Panc1 (cell line): ENCODE results near the gene UROS. TPM values are rescaled to one million over a fixed set of nuclear protein-coding genes. Genes with fewer than 3 reads are reported as not detected.

Source experiments
- ATAC-seq: fragments of 200-7000 bp; cut with Tn5 transposase; 2 replicates; pipeline ENCODE4 v1.9.1; 2020; ENCODE audit warnings: mild to moderate bottlenecking, moderate library complexity
- BruUV-seq: library from RNA; stranded (reverse); fragments of 400-500 nt; replicated peaks from 2 replicates; lab custom pipeline; 2021; lab: Mats Ljungman, UMichigan
- CTCF ChIA-PET: fragments of 300-600 bp; sonication (Branson Sonifier 250); formaldehyde crosslinking; loops from one replicate; lab custom pipeline; 2022; ENCODE audit warnings: antibody characterized with exemption; lab: Charles Lee
- POLR2A ChIA-PET: fragments of 300-600 bp; sonication (Branson Sonifier 250); formaldehyde crosslinking; loops from one replicate; lab custom pipeline; 2022; ENCODE audit warnings: antibody characterized with exemption; lab: Charles Lee
- DNase-seq: peaks from one replicate; pipeline ENCODE4 v3.0.0-alpha.2; 2010; ENCODE audit warnings: low read depth, low spot score
- H3K27ac ChIP-seq: 2 replicates; pipeline ENCODE4 v1.5.1; 2011; ENCODE audit warnings: mild to moderate bottlenecking, low read length, inconsistent platforms
- H3K27me3 ChIP-seq: fragments of 200-500 bp; sonication (Bioruptor generic); 2 replicates; pipeline ENCODE4 v1.6.0; 2014; ENCODE audit warnings: low read length, inconsistent platforms; ENCODE audit not compliant: control insufficient read depth, insufficient read depth
- H3K36me3 ChIP-seq: fragments of 200-500 bp; sonication (Bioruptor generic); 2 replicates; pipeline ENCODE4 v1.5.1; 2014; ENCODE audit warnings: inconsistent platforms, mild to moderate bottlenecking, low read length, moderate library complexity; ENCODE audit not compliant: control insufficient read depth, insufficient read depth
- H3K4me1 ChIP-seq: 2 replicates; pipeline ENCODE4 v1.5.1; 2011; ENCODE audit warnings: inconsistent platforms, mild to moderate bottlenecking, low read length, moderate library complexity; ENCODE audit not compliant: control insufficient read depth, insufficient read depth
- H3K4me3 ChIP-seq, 2 experiments: 2 replicates each; pipeline ENCODE4 v1.5.1; 2011 to 2012; ENCODE audit warnings: low read depth in 2 of 2, low read length in 2 of 2, mild to moderate bottlenecking in 2 of 2, inconsistent platforms in 1 of 2, moderate library complexity in 1 of 2
- H3K9me3 ChIP-seq: fragments of 200-500 bp; sonication (Bioruptor generic); 2 replicates; pipeline ENCODE4 v1.5.1; 2014; ENCODE audit warnings: low read depth, mild to moderate bottlenecking, inconsistent platforms, low read length, moderate library complexity; ENCODE audit not compliant: control insufficient read depth, insufficient read depth
- POLR2AphosphoS5 ChIP-seq: IDR thresholded peaks from 2 replicates; pipeline ENCODE4 v1.6.1; 2012; ENCODE audit warnings: mild to moderate bottlenecking, low read depth, low read length, moderate library complexity
- REST ChIP-seq, 2 experiments: IDR thresholded peaks; 2 replicates each; pipeline ENCODE4 v1.6.1; 2011 to 2012; ENCODE audit warnings: low read depth in 2 of 2, control low read depth in 1 of 2, low read length in 1 of 2, mild to moderate bottlenecking in 1 of 2, moderate library complexity in 1 of 2; ENCODE audit not compliant: insufficient read depth in 1 of 2
- SIN3A ChIP-seq: IDR thresholded peaks from 2 replicates; pipeline ENCODE4 v1.6.1; 2012; ENCODE audit warnings: low read depth, mild to moderate bottlenecking, low read length, moderate library complexity, borderline replicate concordance; ENCODE audit not compliant: insufficient read depth
- TCF7L2 ChIP-seq: IDR thresholded peaks from 2 replicates; pipeline ENCODE4 v1.6.1; 2011; ENCODE audit warnings: mild to moderate bottlenecking, low read depth, low read length, inconsistent platforms
- in situ Hi-C: cut with HindIII; loops from 2 replicates; pipeline ENCODE4 v1.10.0; 2016; ENCODE audit warnings: low sequenced_read_pairs, low pct_unique_long_range_greater_than_20kb
- intact Hi-C: fragments of 100-400 bp; cut with micrococcal nuclease; formaldehyde crosslinking; loops from one replicate; pipeline ENCODE4 v1.10.0; 2022; ENCODE audit not compliant: unreplicated experiment
- total RNA-seq: library from RNA; stranded (reverse); gene quantifications from one replicate; pipeline ENCODE4 v1.2.1, GENCODE V29; 2021; ENCODE audit not compliant: unreplicated experiment
- TF ChIP-seq, protein P1 (sequence below): fragments of 450-650 bp; IDR thresholded peaks from 2 replicates; pipeline ENCODE4 v1.5.1; 2017; ENCODE audit warnings: mild to moderate bottlenecking

UROS gene
- total RNA-seq, 1 experiment from 2014 or later, result 103 TPM

DNA sequence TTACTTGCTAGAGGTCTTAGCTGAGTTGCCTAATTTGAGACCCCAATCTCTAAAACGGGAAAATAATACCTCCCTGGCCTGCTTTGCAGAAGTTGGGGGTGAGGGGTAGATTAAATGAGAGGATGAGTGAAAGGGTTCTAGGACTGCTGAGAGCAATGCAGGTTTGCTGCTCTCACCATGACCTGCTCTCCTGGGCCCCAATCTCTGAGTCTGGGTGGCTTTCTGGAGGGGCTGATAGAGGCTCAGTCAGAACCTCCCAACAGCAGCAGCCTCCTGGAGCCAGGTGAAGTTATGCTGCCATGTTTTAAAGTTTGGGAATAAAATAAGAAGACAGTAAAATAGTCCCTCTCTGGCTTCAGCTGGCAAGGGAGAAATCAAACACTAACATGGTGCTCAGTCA is 7.3 kb downstream of the UROS start:
- POLR2A ChIA-PET, result no interaction called here
- intact Hi-C loops, result no loop called here
- Histone ChIP-seq H3K27me3 (no peaks in the 10 kb centered on the region), H3K27ac (no peak overlapping the region), H3K9me3 (no peaks in the 10 kb centered on the region), H3K4me1 (no peaks in the 10 kb centered on the region), H3K4me3 (no peak overlapping the region), H3K36me3 (peaks cover 16% of the 10 kb centered on the region)
- in situ Hi-C loops, result no loop called here
- CTCF ChIA-PET, result no interaction called here
- TF ChIP-seq REST (IDR thresholded peaks at IDR 0.05; ENCODE audit: insufficient read depth in 1 of 2, low read depth in 2 of 2, low read length in 1 of 2), result no peak
- TF ChIP-seq POLR2AphosphoS5, result no peak
- TF ChIP-seq, protein P1, sequence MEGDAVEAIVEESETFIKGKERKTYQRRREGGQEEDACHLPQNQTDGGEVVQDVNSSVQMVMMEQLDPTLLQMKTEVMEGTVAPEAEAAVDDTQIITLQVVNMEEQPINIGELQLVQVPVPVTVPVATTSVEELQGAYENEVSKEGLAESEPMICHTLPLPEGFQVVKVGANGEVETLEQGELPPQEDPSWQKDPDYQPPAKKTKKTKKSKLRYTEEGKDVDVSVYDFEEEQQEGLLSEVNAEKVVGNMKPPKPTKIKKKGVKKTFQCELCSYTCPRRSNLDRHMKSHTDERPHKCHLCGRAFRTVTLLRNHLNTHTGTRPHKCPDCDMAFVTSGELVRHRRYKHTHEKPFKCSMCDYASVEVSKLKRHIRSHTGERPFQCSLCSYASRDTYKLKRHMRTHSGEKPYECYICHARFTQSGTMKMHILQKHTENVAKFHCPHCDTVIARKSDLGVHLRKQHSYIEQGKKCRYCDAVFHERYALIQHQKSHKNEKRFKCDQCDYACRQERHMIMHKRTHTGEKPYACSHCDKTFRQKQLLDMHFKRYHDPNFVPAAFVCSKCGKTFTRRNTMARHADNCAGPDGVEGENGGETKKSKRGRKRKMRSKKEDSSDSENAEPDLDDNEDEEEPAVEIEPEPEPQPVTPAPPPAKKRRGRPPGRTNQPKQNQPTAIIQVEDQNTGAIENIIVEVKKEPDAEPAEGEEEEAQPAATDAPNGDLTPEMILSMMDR, result no peak
- TF ChIP-seq SIN3A, result no peak
- no peak for TF ChIP-seq TCF7L2
- no TSS peak for BruUV-seq
- no peak for DNase-seq
- ATAC-seq, result no peak

DNA sequence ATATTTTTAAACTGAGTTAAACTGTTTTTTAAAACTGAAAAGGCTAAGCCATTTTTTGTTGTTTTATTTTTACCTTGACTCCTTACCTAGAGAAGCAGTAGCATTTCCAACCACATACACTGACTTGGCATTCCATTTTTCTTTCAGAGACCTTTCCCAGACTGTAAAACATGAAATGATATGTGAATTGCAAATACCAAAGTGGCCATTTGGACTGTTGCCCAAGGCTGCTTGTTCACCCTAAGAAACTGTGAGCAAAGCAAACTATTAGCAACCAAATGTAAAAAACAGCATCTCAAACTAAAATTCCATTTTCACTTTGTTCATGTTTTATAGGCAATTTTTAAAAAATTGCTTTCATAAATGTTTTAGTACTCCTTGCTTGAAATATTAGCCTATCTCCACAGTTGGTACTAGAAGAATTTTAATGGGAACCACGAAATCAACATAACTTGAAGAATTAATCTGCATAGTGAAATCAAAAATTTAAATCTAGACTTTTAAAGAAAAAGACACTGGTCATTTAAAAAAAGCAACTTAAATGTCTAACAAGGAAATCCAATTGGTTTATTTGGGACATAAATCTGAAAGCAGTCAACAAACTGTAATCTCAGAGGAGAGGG is 10.8 kb downstream of the UROS start:
- intact Hi-C loops, result no loop called here
- in situ Hi-C loops, result no loop called here
- Histone ChIP-seq H3K36me3 (peaks cover 19% of the 10 kb centered on the region), H3K4me1 (no peaks in the 10 kb centered on the region), H3K27ac (no peak overlapping the region), H3K9me3 (no peaks in the 10 kb centered on the region), H3K27me3 (no peaks in the 10 kb centered on the region), H3K4me3 (no peak overlapping the region)
- no TSS peak for BruUV-seq
- DNase-seq (no peak), ATAC-seq (no peak)
- CTCF ChIA-PET, result no interaction called here
- POLR2A ChIA-PET, result no interaction called here
- TF ChIP-seq POLR2AphosphoS5 (no peak), REST (IDR thresholded peaks at IDR 0.05; ENCODE audit: insufficient read depth in 1 of 2, low read depth in 2 of 2, low read length in 1 of 2) (no peak), TCF7L2 (no peak)
- TF ChIP-seq, protein P1, result no peak
